ENCODE measurements around the gene AK6.

AK6 gene

GRCh38 chr5:69378376-69378775, 9.1 kb upstream of the AK6 start:
- no peak for TF ChIP-seq CTCF (IDR thresholded peaks at IDR 0.05)

GRCh38 chr5:69374911-69375446, 5.7 kb upstream of the AK6 start:
- no peak for TF ChIP-seq CTCF (IDR thresholded peaks at IDR 0.05)

- TF ChIP-seq CTCF (IDR thresholded peaks at IDR 0.05), result no peak
Observed at GRCh38 chr5:69372394-69372793, 3.1 kb upstream of the AK6 start.

GRCh38 chr5:69368458-69369339, 621 bp downstream of the AK6 start:
- no peak for TF ChIP-seq CTCF (IDR thresholded peaks at IDR 0.05)

- peak; percentile 50 for TF ChIP-seq CTCF (IDR thresholded peaks at IDR 0.05)
Observed at GRCh38 chr5:69367697-69368279, 1.5 kb downstream of the AK6 start.

- no peak for TF ChIP-seq CTCF (IDR thresholded peaks at IDR 0.05)
Observed at GRCh38 chr5:69364850-69365249, 4.5 kb downstream of the AK6 start.

- peak; percentile 51 for TF ChIP-seq CTCF (IDR thresholded peaks at IDR 0.05)
Observed at GRCh38 chr5:69364414-69364813, 4.9 kb downstream of the AK6 start.

All from LNCAP (cell line).